ENCODE measurements around the gene FREY1. TPM values are rescaled to one million over a fixed set of nuclear protein-coding genes. Genes with fewer than 3 reads are reported as not detected.

The FREY1 gene
- total RNA-seq, 2 experiments from 2014 or later, result 0.73 to 0.88 TPM

DNA sequence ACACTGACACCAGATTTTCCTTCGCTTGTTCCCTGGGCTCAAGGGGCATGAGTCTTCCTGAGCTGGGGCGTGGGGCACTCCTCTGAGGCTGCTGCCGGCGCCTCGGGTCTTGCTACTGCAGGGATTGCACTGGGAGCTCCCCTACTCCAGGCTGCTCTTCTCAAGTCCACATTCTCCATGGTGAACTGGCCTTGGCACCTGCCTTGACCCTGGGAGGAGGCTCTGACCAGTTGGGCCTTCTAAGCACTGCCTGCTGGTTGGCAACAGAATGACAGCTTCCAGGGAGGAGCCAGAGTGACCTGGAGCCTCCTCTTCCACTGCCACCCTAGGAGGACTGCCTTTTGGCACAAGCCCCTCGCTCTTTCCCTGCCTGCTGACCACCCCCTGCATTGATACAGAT lies 9.5 kb downstream of the FREY1 start:
- H3K27me3 Mint-ChIP-seq, result peaks cover 27% of the 10 kb centered on the region
- DNase-seq, result no peak
- H3K9me3 Mint-ChIP-seq, result no peaks in the 10 kb centered on the region
- H3K4me1 Mint-ChIP-seq (ENCODE audit: low read depth), result no peaks in the 10 kb centered on the region
- intact Hi-C loops (cut with micrococcal nuclease), result no loop called here
- no peak overlapping the region for H3K27ac Mint-ChIP-seq
- no peaks in the 10 kb centered on the region for H3K36me3 Mint-ChIP-seq
- POLR2A ChIA-PET, result no interaction called here
- H3K4me3 Mint-ChIP-seq, result no peak overlapping the region
- CTCF ChIA-PET, result no interaction called here

DNA sequence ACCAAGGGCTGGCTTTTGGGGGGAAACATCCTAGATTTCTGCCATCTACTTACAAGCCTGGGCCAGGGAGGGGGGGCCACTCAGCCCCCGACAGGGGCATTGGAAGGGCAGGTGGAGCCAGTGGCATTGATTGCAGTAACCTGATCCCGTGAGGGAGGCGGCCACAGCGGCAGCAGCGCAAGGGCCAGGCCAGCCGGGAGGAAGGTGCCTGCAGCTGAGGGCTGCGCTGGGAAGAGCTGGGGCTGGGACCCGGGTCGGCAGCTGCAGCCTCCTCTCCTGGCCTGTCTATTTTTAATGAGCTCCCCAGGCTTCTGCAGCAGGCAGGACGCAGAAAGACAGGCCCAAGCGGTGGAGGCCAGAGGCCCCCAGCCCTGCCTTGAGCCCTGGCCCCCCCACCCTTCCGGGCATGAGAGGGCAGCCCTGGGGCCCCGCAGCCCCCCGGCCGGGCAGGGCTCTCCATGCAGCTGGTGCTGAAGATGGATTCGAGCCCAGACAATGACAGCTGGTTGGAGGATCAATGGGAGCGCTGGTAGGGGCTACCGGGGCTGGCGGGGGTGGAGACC lies 10.6 kb downstream of the FREY1 start:
- Mint-ChIP-seq H3K27me3 (peaks cover 27% of the 10 kb centered on the region), H3K4me3 (no peak overlapping the region), H3K27ac (no peak overlapping the region), H3K36me3 (no peaks in the 10 kb centered on the region), H3K9me3 (no peaks in the 10 kb centered on the region), H3K4me1 (ENCODE audit: low read depth) (no peaks in the 10 kb centered on the region)
- ChIA-PET POLR2A (interaction anchor here (0.8 kb wide), 1 partner anchor 18 kb away, joined by 3 read pairs; no protein-coding TSS in a partner anchor), CTCF (no interaction called here)
- DNase-seq, result no peak
- intact Hi-C loops (cut with micrococcal nuclease), result no loop called here

DNA sequence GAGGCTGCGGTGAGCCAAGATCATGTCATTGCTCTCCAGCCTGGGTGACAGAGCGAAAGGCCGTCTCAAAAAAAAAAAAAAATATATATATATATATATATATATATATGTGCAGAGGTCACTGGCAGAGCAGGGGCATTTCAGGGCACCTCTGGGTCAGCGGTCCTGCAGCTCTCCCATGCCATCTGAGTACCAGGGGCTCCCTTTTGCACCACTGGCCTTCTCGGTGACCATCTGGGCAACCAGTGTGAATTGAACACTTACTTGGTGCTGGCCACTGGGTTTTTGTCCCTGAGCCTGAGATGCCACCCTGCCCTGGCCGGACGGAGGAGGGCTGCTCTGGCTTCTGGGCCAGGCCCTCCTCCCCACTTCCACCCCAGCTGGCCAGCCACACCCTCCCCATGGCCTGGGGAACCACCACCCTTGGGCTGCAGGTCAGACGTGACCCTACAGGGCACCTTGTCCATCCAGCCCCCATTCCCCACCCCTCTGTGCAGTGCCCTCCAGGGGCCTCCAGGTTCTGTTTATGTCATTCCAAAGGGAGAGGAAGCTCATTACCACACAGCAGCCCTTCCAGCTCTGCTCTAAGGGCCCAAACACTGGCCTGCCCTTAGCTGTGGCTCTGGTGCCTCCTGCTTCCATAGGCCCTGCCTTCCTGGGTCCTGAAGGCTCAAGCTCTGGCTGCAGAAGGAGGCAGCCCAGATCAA lies 11.4 kb downstream of the FREY1 start:
- Mint-ChIP-seq H3K36me3 (no peaks in the 10 kb centered on the region), H3K4me1 (ENCODE audit: low read depth) (no peaks in the 10 kb centered on the region), H3K4me3 (no peak overlapping the region), H3K27me3 (peaks cover 24% of the 10 kb centered on the region), H3K9me3 (no peaks in the 10 kb centered on the region), H3K27ac (no peak overlapping the region)
- CTCF ChIA-PET, result no interaction called here
- DNase-seq, result no peak
- POLR2A ChIA-PET, result no interaction called here
- intact Hi-C loops (cut with micrococcal nuclease), result no loop called here

DNA sequence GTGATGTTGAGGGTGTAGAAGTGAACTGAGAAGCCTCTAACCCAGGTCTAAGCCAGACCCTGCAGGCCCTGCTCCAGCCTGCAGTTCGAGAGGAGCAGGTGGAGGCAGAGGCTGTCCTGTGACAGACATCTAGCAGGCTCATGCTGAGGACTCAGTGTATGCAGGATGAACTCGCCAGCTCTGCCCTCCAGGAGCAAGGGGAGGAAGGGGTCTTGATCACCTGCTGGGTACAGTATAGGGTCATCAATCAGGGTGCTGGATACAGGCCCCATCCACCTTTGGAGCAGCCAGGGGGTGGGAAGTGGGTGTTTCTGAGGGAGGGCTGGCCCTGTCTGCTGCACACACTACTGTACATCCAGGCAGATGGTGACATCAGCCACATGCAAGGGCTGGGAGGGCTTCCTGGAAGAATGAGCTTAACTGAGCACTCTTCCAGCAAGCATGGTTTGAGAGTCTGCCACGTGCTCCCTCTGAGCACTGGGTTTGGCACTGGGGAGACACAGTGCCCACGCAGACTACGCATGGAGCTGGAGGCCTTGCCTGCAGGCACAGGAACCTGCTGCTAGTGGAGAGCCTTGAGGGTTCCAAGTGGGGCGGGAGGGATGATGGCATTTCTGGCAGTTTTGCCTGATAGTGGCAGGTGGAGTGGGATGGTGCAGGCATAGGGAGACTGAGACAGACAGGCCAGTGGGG lies 12.4 kb downstream of the FREY1 start:
- ChIA-PET POLR2A (no interaction called here), CTCF (no interaction called here)
- no peaks in the 10 kb centered on the region for H3K4me1 Mint-ChIP-seq (ENCODE audit: low read depth)
- peaks cover 21% of the 10 kb centered on the region for H3K27me3 Mint-ChIP-seq
- H3K27ac Mint-ChIP-seq, result no peak overlapping the region
- intact Hi-C loops (cut with micrococcal nuclease), result no loop called here
- DNase-seq, result no peak
- H3K4me3 Mint-ChIP-seq, result no peak overlapping the region
- no peaks in the 10 kb centered on the region for H3K36me3 Mint-ChIP-seq
- no peaks in the 10 kb centered on the region for H3K9me3 Mint-ChIP-seq

DNA sequence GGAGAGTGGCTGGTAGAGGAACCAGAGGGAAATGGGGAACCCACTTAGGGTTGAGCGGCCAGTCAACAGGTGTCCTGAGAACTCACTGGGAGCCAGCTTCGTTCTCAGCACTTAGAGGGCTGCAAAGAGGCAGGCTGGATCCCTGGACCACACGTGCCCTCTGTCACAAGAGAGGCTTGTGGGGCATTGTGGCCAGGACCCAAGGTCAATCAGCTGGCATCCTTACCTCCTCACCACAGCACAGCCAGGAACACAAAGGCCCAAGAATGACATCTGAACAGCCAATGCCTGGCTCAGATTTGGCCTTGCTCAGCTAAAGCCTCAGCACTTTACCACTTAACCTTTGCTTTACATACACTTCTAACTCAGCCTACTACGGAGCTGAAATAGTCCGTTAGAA lies 14.2 kb downstream of the FREY1 start:
- Mint-ChIP-seq H3K4me3 (no peak overlapping the region), H3K27ac (no peak overlapping the region), H3K36me3 (no peaks in the 10 kb centered on the region), H3K9me3 (no peaks in the 10 kb centered on the region), H3K4me1 (ENCODE audit: low read depth) (no peaks in the 10 kb centered on the region), H3K27me3 (peaks cover 18% of the 10 kb centered on the region)
- DNase-seq, result no peak
- intact Hi-C loops (cut with micrococcal nuclease), result no loop called here
- ChIA-PET CTCF (no interaction called here), POLR2A (no interaction called here)

DNA sequence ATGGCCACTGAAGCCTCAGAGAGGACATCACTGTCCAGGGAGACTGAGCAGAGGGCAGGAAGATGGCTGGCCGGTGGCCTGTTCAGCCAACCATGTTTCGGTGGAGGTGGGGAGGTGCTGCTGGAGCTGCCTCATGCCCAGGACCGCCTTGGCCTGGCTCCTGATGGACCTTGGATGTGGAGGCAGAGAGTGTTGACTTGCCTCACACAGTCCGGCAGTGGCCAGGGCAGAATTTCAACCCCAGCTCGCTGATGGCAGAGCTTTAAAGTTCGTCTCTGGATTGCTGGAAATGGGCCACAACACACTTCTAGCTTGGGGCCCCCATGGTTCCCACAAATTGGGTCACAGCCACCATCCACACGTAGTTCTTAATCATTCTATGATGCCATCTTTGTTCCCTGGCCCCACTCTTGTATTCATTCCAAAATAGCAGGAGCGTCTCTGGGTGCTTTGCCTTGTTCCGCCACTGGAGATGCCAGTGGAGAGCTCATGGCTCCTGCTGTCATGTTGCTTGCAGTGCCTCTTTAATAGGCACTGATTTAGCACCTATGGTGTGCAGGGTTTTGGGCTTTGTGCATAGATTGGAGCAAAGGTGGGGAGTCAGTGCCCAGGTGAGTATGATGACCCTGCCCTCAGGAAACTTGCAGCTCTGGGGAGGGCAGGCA lies 16.1 kb downstream of the FREY1 start:
- DNase-seq, result no peak
- CTCF ChIA-PET, result no interaction called here
- intact Hi-C loops (cut with micrococcal nuclease), result no loop called here
- H3K36me3 Mint-ChIP-seq, result no peaks in the 10 kb centered on the region
- POLR2A ChIA-PET, result no interaction called here
- H3K9me3 Mint-ChIP-seq, result no peaks in the 10 kb centered on the region
- H3K27ac Mint-ChIP-seq, result no peak overlapping the region
- no peak overlapping the region for H3K4me3 Mint-ChIP-seq
- H3K27me3 Mint-ChIP-seq, result peaks cover 16% of the 10 kb centered on the region
- no peaks in the 10 kb centered on the region for H3K4me1 Mint-ChIP-seq (ENCODE audit: low read depth)

DNA sequence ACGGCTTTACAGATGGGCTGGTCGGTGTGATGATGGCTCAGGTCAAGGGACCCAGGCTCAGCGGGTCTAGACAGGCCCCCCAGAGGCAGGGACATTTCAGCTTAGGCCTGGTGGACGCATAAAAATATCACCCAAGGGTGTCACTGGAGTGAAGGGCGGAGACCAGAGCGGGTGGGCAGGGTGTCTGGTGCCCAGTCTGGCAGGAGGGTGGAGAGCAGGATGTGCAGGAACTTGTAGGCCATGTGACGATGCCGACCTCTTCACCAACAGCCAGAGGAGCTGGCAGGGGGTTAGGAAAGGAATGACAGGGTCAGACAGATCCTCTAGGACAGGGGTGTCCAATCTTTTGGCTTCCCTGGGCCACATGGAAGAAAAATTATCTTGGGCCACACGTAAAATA lies 17.1 kb downstream of the FREY1 start:
- POLR2A ChIA-PET, result no interaction called here

DNA sequence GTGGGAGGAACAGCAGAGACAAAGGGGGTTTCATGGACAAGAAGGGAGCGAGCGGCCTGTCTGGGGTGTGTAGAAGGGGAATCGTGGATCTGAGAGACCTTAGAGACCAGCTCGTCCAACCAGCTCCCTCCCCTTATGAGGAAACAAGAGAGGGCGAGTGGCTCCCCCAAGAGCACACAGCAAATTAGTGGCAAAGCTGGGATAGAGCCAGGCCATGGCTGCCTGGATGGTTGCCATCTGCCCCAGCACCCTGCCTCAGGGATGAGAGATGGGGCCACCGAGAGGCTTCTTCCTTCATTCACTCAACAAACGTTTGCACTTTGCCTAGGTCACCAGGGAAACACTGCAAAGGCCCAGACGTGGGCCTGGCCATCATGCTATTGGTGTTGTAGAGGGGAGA lies 17.5 kb downstream of the FREY1 start:
- peaks cover 8% of the 10 kb centered on the region for H3K4me1 Mint-ChIP-seq (ENCODE audit: low read depth)
- H3K27ac Mint-ChIP-seq, result no peak overlapping the region
- intact Hi-C loops (cut with micrococcal nuclease), result no loop called here
- no peak overlapping the region for H3K4me3 Mint-ChIP-seq
- no peaks in the 10 kb centered on the region for H3K9me3 Mint-ChIP-seq
- H3K27me3 Mint-ChIP-seq, result peaks cover 8% of the 10 kb centered on the region
- ChIA-PET CTCF (no interaction called here), POLR2A (no interaction called here)
- H3K36me3 Mint-ChIP-seq, result no peaks in the 10 kb centered on the region
- DNase-seq, result no peak

More for the DNA sequence above, 17.1 kb downstream of the FREY1 start:
- CTCF ChIA-PET, result no interaction called here
- Mint-ChIP-seq H3K36me3 (no peaks in the 10 kb centered on the region), H3K4me1 (ENCODE audit: low read depth) (peaks cover 4% of the 10 kb centered on the region), H3K27ac (no peak overlapping the region), H3K9me3 (no peaks in the 10 kb centered on the region), H3K4me3 (no peak overlapping the region), H3K27me3 (peaks cover 11% of the 10 kb centered on the region)
- DNase-seq, result no peak
- intact Hi-C loops (cut with micrococcal nuclease), result no loop called here

DNA sequence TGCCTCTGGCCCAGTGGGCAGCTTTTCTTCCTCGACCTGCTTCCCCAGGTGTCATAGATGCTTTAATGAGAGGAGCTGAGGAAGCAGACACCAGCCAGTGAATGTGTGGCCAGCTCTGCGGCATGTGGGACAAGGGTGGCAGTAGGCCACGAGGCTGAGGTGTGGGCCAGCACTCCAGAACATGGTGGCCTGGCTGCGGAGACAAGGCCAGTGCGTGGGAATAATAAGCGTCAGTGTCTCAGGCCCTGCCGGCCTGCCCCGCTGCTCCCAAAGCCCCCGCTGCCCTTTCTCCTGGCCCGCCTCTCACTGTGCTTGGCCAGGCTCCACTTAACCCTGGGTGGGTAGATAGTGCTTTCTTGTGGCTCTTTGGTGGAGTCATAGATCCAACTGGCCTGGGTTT lies 19.5 kb downstream of the FREY1 start:
- Mint-ChIP-seq H3K27me3 (no peaks in the 10 kb centered on the region), H3K4me1 (ENCODE audit: low read depth) (peaks cover 9% of the 10 kb centered on the region), H3K27ac (no peak overlapping the region), H3K9me3 (no peaks in the 10 kb centered on the region), H3K36me3 (no peaks in the 10 kb centered on the region), H3K4me3 (no peak overlapping the region)
- CTCF ChIA-PET, result no interaction called here
- no peak for DNase-seq
- POLR2A ChIA-PET, result no interaction called here
- intact Hi-C loops (cut with micrococcal nuclease), result no loop called here

DNA sequence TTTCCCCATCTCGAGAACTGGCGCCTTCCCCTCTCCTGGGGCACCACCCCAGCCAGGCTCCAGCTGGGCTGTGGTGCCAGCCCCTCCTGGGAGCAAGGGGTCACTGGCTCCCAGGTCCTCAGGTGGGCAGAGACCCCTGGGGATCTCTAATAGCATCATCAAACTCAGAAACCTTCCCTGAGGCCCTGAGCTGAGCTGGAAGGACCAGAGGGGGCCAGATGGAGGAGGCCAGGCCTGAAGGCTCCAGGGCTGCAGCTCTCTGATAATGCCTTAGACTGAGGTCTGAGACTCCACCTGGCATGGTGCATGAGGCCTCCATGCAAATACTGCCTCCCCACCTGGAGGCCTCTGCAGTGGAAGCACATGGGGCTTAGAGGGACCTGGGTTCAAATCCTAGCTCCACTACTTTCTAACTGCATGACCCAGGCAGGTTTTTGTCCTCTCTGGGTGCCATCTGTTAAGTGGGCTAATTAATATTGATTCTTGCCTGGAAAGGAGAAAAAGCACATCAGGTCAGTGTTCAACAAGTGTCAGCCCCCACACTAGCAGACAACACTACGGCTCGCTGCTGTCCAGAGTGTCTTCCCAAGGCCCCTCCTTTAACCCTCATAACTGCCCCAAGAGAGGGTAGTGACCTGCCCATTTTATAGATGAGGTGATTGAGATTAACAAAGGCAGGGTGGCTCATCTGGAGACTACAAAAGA lies 20.1 kb downstream of the FREY1 start:
- CTCF ChIA-PET, result interaction anchor here (1.0 to 1.3 kb wide), 2 partner anchors 14 to 115 kb away, joined by 3 to 4 read pairs; no protein-coding TSS in a partner anchor
- no peak overlapping the region for H3K27ac Mint-ChIP-seq
- intact Hi-C loops (cut with micrococcal nuclease), result no loop called here

DNA sequence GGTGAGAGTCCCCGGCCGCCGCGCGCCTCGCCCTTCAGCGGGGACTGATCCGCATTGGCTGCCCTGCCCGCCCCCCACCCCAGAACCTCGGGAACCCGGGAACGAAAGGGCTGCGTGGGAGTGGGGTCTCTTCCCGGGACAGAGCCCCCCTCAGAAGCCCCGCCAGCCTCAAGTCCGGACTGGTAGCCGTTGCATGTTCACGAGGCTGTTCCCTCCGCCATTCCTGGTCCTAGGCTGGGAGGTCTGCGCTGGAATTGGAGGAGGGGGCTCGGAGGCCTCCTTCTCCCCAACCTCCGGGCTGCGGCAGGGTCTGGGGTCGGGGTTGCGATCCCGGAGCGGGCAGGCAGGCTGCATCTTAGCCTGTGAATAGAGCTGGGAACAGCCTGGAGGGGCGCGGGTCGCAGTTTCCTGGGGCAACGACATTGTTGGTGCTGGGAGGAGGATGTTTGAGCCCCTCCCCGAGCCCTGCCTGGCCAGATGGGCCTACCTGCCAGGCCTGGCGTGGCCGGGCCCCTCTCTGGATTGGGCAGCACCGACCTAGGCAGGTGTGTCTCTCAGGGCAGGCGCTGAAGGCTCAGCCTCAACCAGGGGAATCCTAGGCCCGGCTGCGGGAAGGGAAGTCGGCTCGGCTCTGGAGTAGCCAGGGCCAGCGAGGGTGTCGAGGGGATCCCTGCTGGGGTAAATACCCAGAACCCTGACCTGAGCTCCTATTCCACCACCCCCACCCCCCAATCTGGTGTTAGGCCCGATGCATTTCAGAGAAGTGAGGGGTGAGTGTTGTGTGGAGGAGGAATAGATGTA lies 20.9 kb downstream of the FREY1 start:
- no peak for DNase-seq
- peaks cover 9% of the 10 kb centered on the region for H3K4me1 Mint-ChIP-seq (ENCODE audit: low read depth)
- ChIA-PET CTCF (interaction anchor here (1.0 to 1.3 kb wide), 2 partner anchors 13 to 114 kb away, joined by 3 to 4 read pairs; no protein-coding TSS in a partner anchor), POLR2A (no interaction called here)
- no peaks in the 10 kb centered on the region for H3K9me3 Mint-ChIP-seq
- H3K36me3 Mint-ChIP-seq, result peaks cover 4% of the 10 kb centered on the region
- intact Hi-C loops (cut with micrococcal nuclease), result no loop called here
- H3K27ac Mint-ChIP-seq, result no peak overlapping the region
- H3K27me3 Mint-ChIP-seq, result no peaks in the 10 kb centered on the region
- no peak overlapping the region for H3K4me3 Mint-ChIP-seq

More for the DNA sequence above, 20.1 kb downstream of the FREY1 start:
- Mint-ChIP-seq H3K36me3 (peaks cover 4% of the 10 kb centered on the region), H3K4me1 (ENCODE audit: low read depth) (peaks cover 9% of the 10 kb centered on the region), H3K4me3 (no peak overlapping the region), H3K27me3 (no peaks in the 10 kb centered on the region), H3K9me3 (no peaks in the 10 kb centered on the region)
- POLR2A ChIA-PET, result no interaction called here
- no peak for DNase-seq
